Natural killer cell (primary cell): Measurements from ENCODE around the gene ADGRV1. TPM values are rescaled to one million over a fixed set of nuclear protein-coding genes. Genes with fewer than 3 reads are reported as not detected.

Experiments
- ATAC-seq, 3 donors: fragments of 150-1000 bp in 2 of 3; fragments of 200-7000 bp in 1 of 3; cut with Tn5 transposase; 1 replicate in 1 of 3; 2 replicates in 2 of 3; pipeline ENCODE4 v1.10.0; 2021; ENCODE audit warnings: mild to moderate bottlenecking in 2 of 3, moderate library complexity in 2 of 3
- DNase-seq, 2 donors: peaks; one replicate each; pipeline versions ENCODE4 v3.0.0 to v3.0.0-alpha.2; 2013 to 2021; ENCODE audit warnings: mixed read lengths in 1 of 2
- H3K27ac ChIP-seq: one replicate; pipeline ENCODE4 v1.5.1; 2013; ENCODE audit warnings: mild to moderate bottlenecking, low read length
- H3K27me3 ChIP-seq: one replicate; pipeline ENCODE4 v1.6.1; 2013; ENCODE audit warnings: low read length; ENCODE audit not compliant: control insufficient read depth, insufficient read depth
- H3K36me3 ChIP-seq: one replicate; pipeline ENCODE4 v1.6.1; 2013; ENCODE audit warnings: low read length; ENCODE audit not compliant: control insufficient read depth, insufficient read depth
- H3K4me1 ChIP-seq: one replicate; pipeline ENCODE4 v1.6.1; 2013; ENCODE audit warnings: low read length; ENCODE audit not compliant: control insufficient read depth, insufficient read depth
- H3K4me3 ChIP-seq: one replicate; pipeline ENCODE4 v1.5.1; 2013; ENCODE audit warnings: low read length
- H3K9me3 ChIP-seq: one replicate; pipeline ENCODE4 v1.6.1; 2013; ENCODE audit warnings: low read length; ENCODE audit not compliant: control insufficient read depth, insufficient read depth
- H3K27ac Mint-ChIP-seq, 2 donors: one replicate each; pipeline ENCODE4 v1.8.0; 2022; ENCODE audit warnings: mild to moderate bottlenecking in 2 of 2, mixed read lengths in 2 of 2, moderate library complexity in 1 of 2
- H3K27me3 Mint-ChIP-seq, 2 donors: one replicate each; pipeline ENCODE4 v1.8.0; 2022; ENCODE audit warnings: low read depth in 2 of 2, mixed read lengths in 2 of 2
- H3K36me3 Mint-ChIP-seq: one replicate; pipeline ENCODE4 v1.8.0; 2022; ENCODE audit warnings: mixed read lengths
- H3K4me1 Mint-ChIP-seq, 2 donors: one replicate each; pipeline ENCODE4 v1.8.0; 2022; ENCODE audit warnings: mixed read lengths in 2 of 2
- H3K4me3 Mint-ChIP-seq: one replicate; pipeline ENCODE4 v1.8.0; 2022; ENCODE audit warnings: mild to moderate bottlenecking, moderate library complexity, mixed read lengths
- H3K9me3 Mint-ChIP-seq, 2 donors: one replicate each; pipeline ENCODE4 v1.8.0; 2022; ENCODE audit warnings: mixed read lengths in 2 of 2
- WGBS: methylation state at CpG from one replicate; pipeline ENCODE4 v1.1.7; 2013; ENCODE audit warnings: missing lambda C conversion rate; ENCODE audit not compliant: insufficient coverage; 5-methylcytosine and 5-hydroxymethylcytosine counted together
- intact Hi-C: fragments of 100-400 bp; cut with micrococcal nuclease; formaldehyde crosslinking; loops from one replicate; pipeline ENCODE4 v1.14.2; 2022
- total RNA-seq, 4 donors: library from RNA; stranded (reverse); fragments of 120-200 nt in 1 of 4; gene quantifications; one replicate each; pipeline versions ENCODE4 v1.2.3 to v1.2.4, GENCODE V29; 2013 to 2022
- TF ChIP-seq, protein P1 (sequence below): fragments of 200-600 bp; IDR thresholded peaks from one replicate; pipeline ENCODE4 v1.8.0; 2022; ENCODE audit warnings: antibody characterized with exemption

ADGRV1 gene
- total RNA-seq, 3 donors from 2014 or later (not counting 1 experiment from before 2014, with no cell fraction given): 0.50 to 0.71 TPM; not detected in 1

- Mint-ChIP-seq H3K4me3 (no peak overlapping the region), H3K36me3 (no peaks in the 10 kb centered on the region), H3K9me3 (no peaks in the 10 kb centered on the region), H3K4me1 (no peaks in the 10 kb centered on the region), H3K27me3 (peaks cover 3 to 7% of the 10 kb centered on the region in 2 donors), H3K27ac (no peak overlapping the region)
- no peaks in the 10 kb centered on the region for H3K4me1 ChIP-seq
- H3K27ac ChIP-seq: no peak overlapping the region
- DNase-seq (no peak), ATAC-seq (no peak)
- no peaks in the 10 kb centered on the region for H3K36me3 ChIP-seq
- WGBS: 87% methylated on average over 6 of the region's 6 CpGs
- intact Hi-C loops: no loop called here
- H3K9me3 ChIP-seq: no peaks in the 10 kb centered on the region
- H3K4me3 ChIP-seq: no peak overlapping the region
- no peaks in the 10 kb centered on the region for H3K27me3 ChIP-seq
- TF ChIP-seq, protein P1, sequence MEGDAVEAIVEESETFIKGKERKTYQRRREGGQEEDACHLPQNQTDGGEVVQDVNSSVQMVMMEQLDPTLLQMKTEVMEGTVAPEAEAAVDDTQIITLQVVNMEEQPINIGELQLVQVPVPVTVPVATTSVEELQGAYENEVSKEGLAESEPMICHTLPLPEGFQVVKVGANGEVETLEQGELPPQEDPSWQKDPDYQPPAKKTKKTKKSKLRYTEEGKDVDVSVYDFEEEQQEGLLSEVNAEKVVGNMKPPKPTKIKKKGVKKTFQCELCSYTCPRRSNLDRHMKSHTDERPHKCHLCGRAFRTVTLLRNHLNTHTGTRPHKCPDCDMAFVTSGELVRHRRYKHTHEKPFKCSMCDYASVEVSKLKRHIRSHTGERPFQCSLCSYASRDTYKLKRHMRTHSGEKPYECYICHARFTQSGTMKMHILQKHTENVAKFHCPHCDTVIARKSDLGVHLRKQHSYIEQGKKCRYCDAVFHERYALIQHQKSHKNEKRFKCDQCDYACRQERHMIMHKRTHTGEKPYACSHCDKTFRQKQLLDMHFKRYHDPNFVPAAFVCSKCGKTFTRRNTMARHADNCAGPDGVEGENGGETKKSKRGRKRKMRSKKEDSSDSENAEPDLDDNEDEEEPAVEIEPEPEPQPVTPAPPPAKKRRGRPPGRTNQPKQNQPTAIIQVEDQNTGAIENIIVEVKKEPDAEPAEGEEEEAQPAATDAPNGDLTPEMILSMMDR: no peak
Observed at GRCh38 chr5:91030521-91031401, 472.2 kb downstream of the ADGRV1 start.

GRCh38 chr5:91031402-91031752, 472.8 kb downstream of the ADGRV1 start:
- Mint-ChIP-seq H3K4me3 (no peak overlapping the region), H3K27me3 (peaks cover 3 to 7% of the 10 kb centered on the region in 2 donors), H3K9me3 (no peaks in the 10 kb centered on the region), H3K4me1 (no peaks in the 10 kb centered on the region), H3K36me3 (no peaks in the 10 kb centered on the region), H3K27ac (no peak overlapping the region)
- TF ChIP-seq, protein P1: no peak
- no peaks in the 10 kb centered on the region for H3K9me3 ChIP-seq
- ATAC-seq (no peak), DNase-seq (no peak)
- no peak overlapping the region for H3K27ac ChIP-seq
- H3K4me3 ChIP-seq: no peak overlapping the region
- H3K4me1 ChIP-seq: no peaks in the 10 kb centered on the region
- intact Hi-C loops: no loop called here
- no peaks in the 10 kb centered on the region for H3K36me3 ChIP-seq
- WGBS: 100% methylated on average over 1 of the region's 1 CpG
- no peaks in the 10 kb centered on the region for H3K27me3 ChIP-seq

DNA sequence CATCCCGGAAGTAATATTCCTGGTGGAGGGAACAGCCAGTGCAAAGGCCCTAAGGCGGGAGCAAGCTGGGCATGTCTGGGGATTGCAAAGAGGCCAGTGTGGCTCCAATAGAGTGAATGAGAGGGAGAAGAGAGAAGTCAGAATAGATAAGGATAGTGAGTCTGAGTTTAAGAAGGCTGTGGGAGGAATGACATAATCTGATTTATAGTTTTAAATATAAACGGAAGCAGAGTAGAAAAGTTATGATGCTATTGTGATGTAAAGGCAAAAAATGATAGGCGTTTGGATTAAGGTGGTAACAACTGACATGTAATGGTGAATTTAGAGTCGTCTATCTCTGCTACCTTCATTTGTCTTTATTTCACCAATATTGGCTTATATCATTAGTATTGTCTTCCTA, 473.5 kb downstream of the ADGRV1 start:
- Histone ChIP-seq H3K4me1 (no peaks in the 10 kb centered on the region), H3K27ac (no peak overlapping the region), H3K36me3 (no peaks in the 10 kb centered on the region), H3K4me3 (no peak overlapping the region), H3K27me3 (no peaks in the 10 kb centered on the region), H3K9me3 (no peaks in the 10 kb centered on the region)
- DNase-seq (no peak), ATAC-seq (no peak)
- Mint-ChIP-seq H3K27me3 (peaks cover 3 to 7% of the 10 kb centered on the region in 2 donors), H3K4me1 (no peaks in the 10 kb centered on the region), H3K27ac (no peak overlapping the region), H3K36me3 (no peaks in the 10 kb centered on the region), H3K4me3 (no peak overlapping the region), H3K9me3 (no peaks in the 10 kb centered on the region)
- intact Hi-C loops: no loop called here
- TF ChIP-seq, protein P1: no peak
- WGBS: 89% methylated on average over 4 of the region's 5 CpGs

DNA sequence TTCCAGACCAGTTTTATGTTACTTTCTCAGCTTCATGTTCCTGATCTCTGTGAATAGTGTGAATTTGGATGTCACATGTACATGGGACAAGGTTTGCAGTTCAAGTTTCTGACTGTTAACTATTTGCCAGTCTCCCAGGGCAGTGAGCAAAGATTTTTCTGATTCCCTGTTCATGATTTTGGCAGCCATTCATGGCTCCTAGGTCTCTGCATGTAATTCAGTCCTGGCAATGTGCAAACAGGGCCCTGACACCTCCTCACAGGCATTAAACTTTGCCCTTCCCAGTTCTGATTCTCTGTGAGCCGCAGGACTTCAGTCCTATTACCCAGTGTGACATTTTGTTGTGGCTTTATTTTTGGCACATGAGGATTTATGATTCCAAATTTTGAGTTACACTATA, 474.8 kb downstream of the ADGRV1 start:
- no peaks in the 10 kb centered on the region for H3K4me1 ChIP-seq
- no peaks in the 10 kb centered on the region for H3K9me3 ChIP-seq
- Mint-ChIP-seq H3K27me3 (peaks cover 3 to 4% of the 10 kb centered on the region in 2 donors), H3K4me1 (no peaks in the 10 kb centered on the region), H3K27ac (no peak overlapping the region), H3K4me3 (no peak overlapping the region), H3K9me3 (no peaks in the 10 kb centered on the region), H3K36me3 (no peaks in the 10 kb centered on the region)
- WGBS: no CpG with 5 or more reads among the region's 1 CpG
- no peak for ATAC-seq
- TF ChIP-seq, protein P1: no peak
- no peaks in the 10 kb centered on the region for H3K27me3 ChIP-seq
- no peaks in the 10 kb centered on the region for H3K36me3 ChIP-seq
- intact Hi-C loops: no loop called here
- H3K27ac ChIP-seq: no peak overlapping the region
- no peak for DNase-seq
- H3K4me3 ChIP-seq: no peak overlapping the region
